WI38 (cell line): ENCODE results near the gene HS3ST2.

ENCODE experiments used
- H3K4me3 ChIP-seq: 2 replicates; pipeline ENCODE4 v1.5.1; 2011; ENCODE audit warnings: low read depth, mild to moderate bottlenecking, control low read depth, low read length
- CTCF ChIP-seq: IDR thresholded peaks from 2 replicates; pipeline ENCODE4 v1.5.1; 2012; ENCODE audit warnings: low read depth, mild to moderate bottlenecking, control low read depth, low read length

The HS3ST2 gene

GRCh38 chr16:22874394-22874793 lies 60.4 kb downstream of the HS3ST2 start:
- TF ChIP-seq CTCF = no peak
- no peak overlapping the region for H3K4me3 ChIP-seq

DNA sequence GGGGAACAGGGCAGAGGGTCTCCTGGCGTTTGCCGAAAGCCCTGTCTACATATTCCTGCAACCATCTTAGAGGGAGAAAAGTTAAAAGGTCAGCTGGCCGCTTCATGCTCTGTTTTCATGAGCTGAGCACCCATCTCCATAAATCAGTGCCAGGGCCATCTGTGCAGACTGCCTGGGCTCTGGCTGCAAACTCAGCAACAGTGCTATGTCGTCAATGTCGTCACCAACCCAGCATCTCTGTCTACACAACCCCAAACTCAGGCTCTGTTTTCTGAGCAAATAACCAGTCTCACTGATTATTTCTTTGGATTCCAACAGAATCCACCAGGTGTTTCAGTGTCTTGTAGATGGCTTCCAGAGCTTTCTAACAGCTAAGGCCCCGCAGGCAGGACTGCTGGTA lies 65.0 kb downstream of the HS3ST2 start:
- H3K4me3 ChIP-seq = no peak overlapping the region
- TF ChIP-seq CTCF = no peak

GRCh38 chr16:22879466-22879865 lies 65.5 kb downstream of the HS3ST2 start:
- no peak overlapping the region for H3K4me3 ChIP-seq
- TF ChIP-seq CTCF = no peak

GRCh38 chr16:22882981-22883380 lies 69.0 kb downstream of the HS3ST2 start:
- H3K4me3 ChIP-seq = no peak overlapping the region
- TF ChIP-seq CTCF = no peak

DNA sequence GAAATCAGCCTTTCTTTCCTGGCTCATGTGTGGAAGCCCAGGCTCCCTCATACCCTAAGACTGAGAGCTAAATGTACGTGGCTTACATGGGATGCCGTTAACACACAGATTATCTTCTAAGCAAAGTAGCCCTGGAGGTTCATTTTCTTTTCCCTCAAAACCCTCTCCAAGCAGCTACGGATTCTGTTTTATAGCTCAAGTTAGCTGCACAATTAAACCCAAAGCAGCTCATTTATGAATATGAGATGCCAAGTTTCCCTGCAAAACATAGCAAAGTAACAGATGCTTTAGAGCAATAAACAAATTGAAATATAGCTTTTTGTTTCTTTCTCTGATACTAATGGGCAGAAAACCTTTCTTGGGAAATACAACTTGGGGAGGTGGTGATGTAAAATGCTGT lies 72.0 kb downstream of the HS3ST2 start:
- H3K4me3 ChIP-seq = no peak overlapping the region
- no peak for TF ChIP-seq CTCF

DNA sequence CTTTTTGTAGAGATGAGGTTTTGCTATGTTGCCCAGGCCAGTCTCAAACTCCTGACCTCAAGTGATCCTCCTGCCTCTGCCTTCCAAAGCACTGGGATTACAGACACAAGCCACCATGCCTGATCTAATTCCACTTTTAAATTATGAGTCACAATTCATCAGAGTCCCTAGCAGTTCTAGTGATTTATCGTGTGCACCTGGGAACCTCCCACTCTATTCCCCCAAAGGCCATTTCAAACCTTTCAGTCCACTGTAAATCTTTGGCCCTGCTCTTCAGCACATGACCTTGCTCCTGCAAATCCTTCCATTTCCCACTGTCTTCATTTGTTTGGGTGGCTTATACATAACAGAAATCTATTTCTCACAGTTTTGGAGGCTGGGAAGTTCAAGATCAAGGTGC lies 73.0 kb downstream of the HS3ST2 start:
- no peak for TF ChIP-seq CTCF
- no peak overlapping the region for H3K4me3 ChIP-seq

DNA sequence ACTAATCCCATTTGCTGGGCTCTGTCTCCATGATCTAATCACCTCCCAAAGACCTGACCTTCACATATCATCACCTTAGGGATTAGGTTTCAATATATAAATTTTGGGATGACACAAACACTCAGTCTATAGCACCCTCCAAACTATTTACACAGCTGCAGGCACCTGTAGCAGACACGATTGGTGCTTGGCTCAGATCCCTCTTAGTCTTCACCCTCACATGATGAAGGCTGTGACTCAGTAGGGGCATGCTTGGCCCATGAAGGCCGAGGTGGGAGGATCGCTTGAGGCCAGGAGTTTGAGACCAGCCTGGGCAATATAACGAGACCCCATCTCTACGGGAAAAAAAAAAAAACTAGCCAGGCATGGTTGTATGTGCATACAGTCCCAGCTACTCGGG lies 73.5 kb downstream of the HS3ST2 start:
- TF ChIP-seq CTCF = no peak
- H3K4me3 ChIP-seq = no peak overlapping the region
